Measurements from ENCODE around the gene SLC9A9. TPM values are rescaled to one million over a fixed set of nuclear protein-coding genes. Genes with fewer than 3 reads are reported as not detected.

SLC9A9 gene
- total and polyA plus RNA-seq, 8 donors, result 0.58 to 29.7 (median 14.0) TPM

- H3K27me3 ChIP-seq, result no peaks in the 10 kb centered on the region
- no peaks in the 10 kb centered on the region for H3K36me3 ChIP-seq
- no peaks in the 10 kb centered on the region for H3K4me1 ChIP-seq
- no peak overlapping the region for H3K27ac ChIP-seq
- peaks cover 0 to 10% (median 0%) of the 10 kb centered on the region in 4 donors for H3K9me3 ChIP-seq
- intact Hi-C loops (cut with DNase I; ENCODE audit: low total_unique reads), result no loop called here
- no peak for DNase-seq
- no peak overlapping the region for H3K4me3 ChIP-seq
- TF ChIP-seq CTCF (IDR thresholded peaks at IDR 0.05) (no peak), POLR2AphosphoS5 (IDR thresholded peaks at IDR 0.05) (no peak), POLR2A (IDR thresholded peaks at IDR 0.05) (no peak)
Observed at GRCh38 chr3:143455480-143455879, 392.8 kb downstream of the SLC9A9 start.

GRCh38 chr3:143450632-143451031 is 397.6 kb downstream of the SLC9A9 start:
- no peak for DNase-seq
- Histone ChIP-seq H3K4me3 (no peak overlapping the region), H3K36me3 (no peaks in the 10 kb centered on the region), H3K27ac (no peak overlapping the region), H3K4me1 (no peaks in the 10 kb centered on the region), H3K27me3 (no peaks in the 10 kb centered on the region), H3K9me3 (no peaks in the 10 kb centered on the region)
- intact Hi-C loops (cut with DNase I; ENCODE audit: low total_unique reads), result no loop called here
- WGBS, 5 donors, result 73 to 95% (median 80%) methylated on average over 1 of the region's 1 CpG
- TF ChIP-seq CTCF (IDR thresholded peaks at IDR 0.05) (no peak), POLR2AphosphoS5 (IDR thresholded peaks at IDR 0.05) (no peak), POLR2A (IDR thresholded peaks at IDR 0.05) (no peak), EP300 (IDR thresholded peaks at IDR 0.05) (no peak)

GRCh38 chr3:143447491-143447890 is 400.8 kb downstream of the SLC9A9 start:
- DNase-seq, result no peak
- H3K27me3 ChIP-seq, result no peaks in the 10 kb centered on the region
- H3K27ac ChIP-seq, result no peak overlapping the region
- TF ChIP-seq EP300 (IDR thresholded peaks at IDR 0.05) (no peak), CTCF (IDR thresholded peaks at IDR 0.05) (no peak), POLR2A (IDR thresholded peaks at IDR 0.05) (no peak), POLR2AphosphoS5 (IDR thresholded peaks at IDR 0.05) (no peak)
- peaks cover 0 to 18% (median 3%) of the 10 kb centered on the region in 4 donors for H3K4me1 ChIP-seq
- no peaks in the 10 kb centered on the region for H3K36me3 ChIP-seq
- intact Hi-C loops (cut with DNase I; ENCODE audit: low total_unique reads), result no loop called here
- H3K4me3 ChIP-seq, result no peak overlapping the region
- no peaks in the 10 kb centered on the region for H3K9me3 ChIP-seq
- 77 to 94% (median 85%) methylated on average over 5 of the region's 5 CpGs for WGBS, 5 donors

- no peaks in the 10 kb centered on the region for H3K36me3 ChIP-seq
- no peak for DNase-seq
- 78 to 93% (median 90%) methylated on average over 2 of the region's 2 CpGs for WGBS, 5 donors
- no peak overlapping the region for H3K4me3 ChIP-seq
- H3K27me3 ChIP-seq, result no peaks in the 10 kb centered on the region
- intact Hi-C loops (cut with DNase I; ENCODE audit: low total_unique reads), result no loop called here
- peak overlapping the region in 1 of 5 donors; percentile 78 for H3K27ac ChIP-seq
- TF ChIP-seq POLR2AphosphoS5 (IDR thresholded peaks at IDR 0.05) (no peak), POLR2A (IDR thresholded peaks at IDR 0.05) (no peak), EP300 (IDR thresholded peaks at IDR 0.05) (no peak), CTCF (IDR thresholded peaks at IDR 0.05) (no peak)
- H3K4me1 ChIP-seq, result peaks cover 0 to 18% (median 3%) of the 10 kb centered on the region in 4 donors
- no peaks in the 10 kb centered on the region for H3K9me3 ChIP-seq
Observed at GRCh38 chr3:143445118-143445517, 403.1 kb downstream of the SLC9A9 start.
